Vagina (tissue), 2 donors: Measurements from ENCODE around the gene TMEM87B. TPM values are rescaled to one million over a fixed set of nuclear protein-coding genes. Genes with fewer than 3 reads are reported as not detected.

Experiments
- DNase-seq, 2 donors: peaks; one replicate each; pipeline ENCODE4 v3.0.0-alpha.2; 2017; ENCODE audit errors: extremely low spot score in 2 of 2
- H3K27ac ChIP-seq: fragments of 200-600 bp; sonication (generic); one replicate; pipeline ENCODE4 v1.5.1; 2019
- H3K27me3 ChIP-seq: fragments of 200-600 bp; sonication (generic); one replicate; pipeline ENCODE4 v1.5.1; 2019
- H3K36me3 ChIP-seq, 2 donors: fragments of 200-600 bp; sonication (generic); one replicate each; pipeline ENCODE4 v1.5.1; 2017 to 2019
- H3K4me1 ChIP-seq: fragments of 200-600 bp; sonication (generic); one replicate; pipeline ENCODE4 v1.5.1; 2019
- H3K4me3 ChIP-seq, 2 donors: fragments of 200-600 bp; sonication (generic); 1 replicate in 1 of 2; 2 replicates in 1 of 2; pipeline ENCODE4 v1.5.1; 2016 to 2019
- H3K9me3 ChIP-seq: fragments of 200-600 bp; sonication (generic); one replicate; pipeline ENCODE4 v1.5.1; 2019
- POLR2A ChIP-seq, 2 donors: fragments of 450-650 bp; IDR thresholded peaks; one replicate each; pipeline ENCODE4 v1.6.1; 2017; ENCODE audit warnings: antibody characterized with exemption in 2 of 2, mild to moderate bottlenecking in 2 of 2, moderate library complexity in 2 of 2
- POLR2AphosphoS5 ChIP-seq, 2 donors: sonication (generic); formaldehyde crosslinking; IDR thresholded peaks; one replicate each; pipeline ENCODE4 v1.9.0; 2017; ENCODE audit warnings: antibody characterized with exemption in 2 of 2, mild to moderate bottlenecking in 2 of 2, low read depth in 1 of 2; ENCODE audit not compliant: insufficient read depth in 1 of 2
- intact Hi-C: fragments of 100-400 bp; cut with DNase I; formaldehyde crosslinking; loops from one replicate; pipeline ENCODE4 v1.15.1; 2023
- total RNA-seq: library from RNA; depleted of rRNA; stranded (reverse); fragments of >200 nt; gene quantifications from one replicate; pipeline ENCODE4 v1.2.3, GENCODE V29; 2016
- TF ChIP-seq, protein P1 (sequence below), 3 experiments: fragments of 450-650 bp in 2 of 3; fragments of 200-600 bp in 1 of 3; sonication (generic) in 1 of 3; IDR thresholded peaks; one replicate each; pipeline ENCODE4 v1.5.1; 2017 to 2019; ENCODE audit warnings: antibody characterized with exemption in 3 of 3, mild to moderate bottlenecking in 2 of 3, moderate library complexity in 2 of 3

TMEM87B gene
- total RNA-seq, 1 donor from 2014 or later: 18.9 TPM

DNA sequence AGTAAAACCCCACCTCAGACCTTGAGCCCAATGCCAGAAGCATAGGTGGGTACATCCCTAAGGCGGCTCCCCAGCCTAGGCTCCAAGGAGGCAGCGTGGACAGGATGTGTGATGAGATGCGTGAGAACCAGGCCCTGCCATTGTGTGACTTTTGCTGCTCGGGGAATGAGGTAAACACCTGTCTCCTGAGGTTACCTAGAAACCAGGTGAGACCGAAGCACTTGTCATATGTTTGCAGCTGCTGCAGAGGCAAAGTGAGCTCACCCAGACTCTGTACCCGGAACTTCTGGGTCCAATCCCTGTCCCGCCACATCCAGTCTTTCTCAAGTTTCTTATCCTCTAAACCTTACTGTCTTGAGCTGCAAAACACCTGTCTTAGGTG is 86.5 kb downstream of the TMEM87B start:
- DNase-seq: no peak
- no peaks in the 10 kb centered on the region for H3K36me3 ChIP-seq
- intact Hi-C loops: no loop called here

DNA sequence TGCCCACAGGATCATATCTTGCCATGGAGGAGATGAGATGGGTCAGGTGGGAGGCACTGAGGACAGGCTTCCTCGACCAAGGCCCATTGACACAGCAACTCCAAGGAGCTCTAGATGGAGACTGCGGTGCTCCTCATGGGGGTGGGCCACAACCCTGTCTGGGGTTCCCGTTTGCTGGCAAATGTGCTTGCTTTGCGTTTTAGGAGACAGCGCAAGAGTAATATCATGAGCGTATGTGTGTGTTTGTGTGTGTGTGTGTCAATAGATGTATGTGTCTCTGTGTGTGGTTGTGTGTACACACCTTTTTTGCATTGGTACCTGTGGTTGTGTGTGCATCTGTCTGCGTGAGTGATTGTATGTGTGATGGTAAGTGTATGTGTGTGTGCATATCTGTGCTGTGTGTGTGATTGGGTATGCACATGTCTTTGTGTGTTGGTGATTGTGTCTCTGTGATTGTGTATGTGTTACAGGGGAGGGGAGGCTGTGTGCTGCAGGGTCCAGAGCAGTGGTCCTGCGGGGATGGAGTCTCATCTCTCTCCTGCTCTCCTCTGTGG is 87.5 kb downstream of the TMEM87B start:
- TF ChIP-seq POLR2AphosphoS5 (IDR thresholded peaks at IDR 0.05; ENCODE audit: insufficient read depth in 1 of 2, low read depth in 1 of 2) (no peak), POLR2A (IDR thresholded peaks at IDR 0.05) (no peak)
- TF ChIP-seq, protein P1, sequence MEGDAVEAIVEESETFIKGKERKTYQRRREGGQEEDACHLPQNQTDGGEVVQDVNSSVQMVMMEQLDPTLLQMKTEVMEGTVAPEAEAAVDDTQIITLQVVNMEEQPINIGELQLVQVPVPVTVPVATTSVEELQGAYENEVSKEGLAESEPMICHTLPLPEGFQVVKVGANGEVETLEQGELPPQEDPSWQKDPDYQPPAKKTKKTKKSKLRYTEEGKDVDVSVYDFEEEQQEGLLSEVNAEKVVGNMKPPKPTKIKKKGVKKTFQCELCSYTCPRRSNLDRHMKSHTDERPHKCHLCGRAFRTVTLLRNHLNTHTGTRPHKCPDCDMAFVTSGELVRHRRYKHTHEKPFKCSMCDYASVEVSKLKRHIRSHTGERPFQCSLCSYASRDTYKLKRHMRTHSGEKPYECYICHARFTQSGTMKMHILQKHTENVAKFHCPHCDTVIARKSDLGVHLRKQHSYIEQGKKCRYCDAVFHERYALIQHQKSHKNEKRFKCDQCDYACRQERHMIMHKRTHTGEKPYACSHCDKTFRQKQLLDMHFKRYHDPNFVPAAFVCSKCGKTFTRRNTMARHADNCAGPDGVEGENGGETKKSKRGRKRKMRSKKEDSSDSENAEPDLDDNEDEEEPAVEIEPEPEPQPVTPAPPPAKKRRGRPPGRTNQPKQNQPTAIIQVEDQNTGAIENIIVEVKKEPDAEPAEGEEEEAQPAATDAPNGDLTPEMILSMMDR (IDR thresholded peaks at IDR 0.05): no peak
- H3K4me1 ChIP-seq: no peaks in the 10 kb centered on the region
- no peak overlapping the region for H3K27ac ChIP-seq
- no peaks in the 10 kb centered on the region for H3K27me3 ChIP-seq
- no peaks in the 10 kb centered on the region for H3K9me3 ChIP-seq
- H3K4me3 ChIP-seq: no peak overlapping the region
- intact Hi-C loops: no loop called here
- H3K36me3 ChIP-seq: no peaks in the 10 kb centered on the region
- DNase-seq: no peak

More for the DNA sequence above, 86.5 kb downstream of the TMEM87B start:
- no peaks in the 10 kb centered on the region for H3K4me1 ChIP-seq
- H3K4me3 ChIP-seq: no peak overlapping the region
- H3K27me3 ChIP-seq: no peaks in the 10 kb centered on the region
- TF ChIP-seq POLR2AphosphoS5 (IDR thresholded peaks at IDR 0.05; ENCODE audit: insufficient read depth in 1 of 2, low read depth in 1 of 2) (no peak), POLR2A (IDR thresholded peaks at IDR 0.05) (no peak)
- TF ChIP-seq, protein P1 (IDR thresholded peaks at IDR 0.05): no peak
- H3K27ac ChIP-seq: no peak overlapping the region
- H3K9me3 ChIP-seq: no peaks in the 10 kb centered on the region

DNA sequence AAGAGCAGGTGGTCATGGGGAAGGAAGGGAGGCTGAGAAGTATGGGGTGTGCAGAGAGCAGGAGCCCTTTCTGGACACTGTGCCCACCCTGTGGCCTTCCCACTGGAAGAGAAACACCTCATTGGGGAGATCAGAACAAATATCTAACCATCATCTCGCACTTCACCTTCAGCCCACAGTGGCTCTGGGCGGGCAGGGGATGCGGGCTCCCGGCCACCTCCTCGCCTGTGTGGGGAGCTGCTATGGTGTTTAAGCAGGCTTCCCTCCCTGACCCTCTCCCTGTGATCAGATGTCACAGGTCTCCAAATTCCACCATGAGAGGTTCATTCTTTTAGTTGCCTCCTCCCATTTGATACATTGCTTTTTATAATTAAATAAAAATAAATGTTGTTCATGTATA is 88.1 kb downstream of the TMEM87B start:
- Histone ChIP-seq H3K27me3 (no peaks in the 10 kb centered on the region), H3K36me3 (no peaks in the 10 kb centered on the region), H3K9me3 (no peaks in the 10 kb centered on the region), H3K4me1 (no peaks in the 10 kb centered on the region), H3K27ac (no peak overlapping the region), H3K4me3 (no peak overlapping the region)
- intact Hi-C loops: no loop called here
- DNase-seq: no peak
- TF ChIP-seq, protein P1 (IDR thresholded peaks at IDR 0.05): no peak
- TF ChIP-seq POLR2A (IDR thresholded peaks at IDR 0.05) (no peak), POLR2AphosphoS5 (IDR thresholded peaks at IDR 0.05; ENCODE audit: insufficient read depth in 1 of 2, low read depth in 1 of 2) (no peak)

DNA sequence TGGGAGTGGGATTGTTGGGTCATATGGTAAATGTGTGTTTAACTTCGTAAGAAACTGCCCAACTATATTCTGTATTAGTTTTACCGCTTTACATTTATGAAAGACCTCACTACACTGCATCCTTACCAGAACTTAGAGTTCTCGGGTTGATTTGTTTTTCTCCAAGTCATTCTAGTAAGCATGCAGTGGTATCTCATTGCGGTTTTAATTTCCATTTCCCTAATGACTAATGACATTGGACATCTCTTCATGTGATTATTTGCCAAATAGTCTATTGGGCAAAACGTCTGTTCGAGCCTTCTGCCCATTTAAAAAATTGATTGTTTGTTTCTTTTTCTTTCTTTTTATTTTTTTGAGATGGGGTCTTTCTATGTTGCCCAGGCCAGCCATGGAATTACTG is 89.9 kb downstream of the TMEM87B start:
- TF ChIP-seq POLR2AphosphoS5 (IDR thresholded peaks at IDR 0.05; ENCODE audit: insufficient read depth in 1 of 2, low read depth in 1 of 2) (no peak), POLR2A (IDR thresholded peaks at IDR 0.05) (no peak)
- H3K4me3 ChIP-seq: no peak overlapping the region
- no peak for DNase-seq
- H3K27me3 ChIP-seq: no peaks in the 10 kb centered on the region
- H3K27ac ChIP-seq: no peak overlapping the region
- H3K9me3 ChIP-seq: no peaks in the 10 kb centered on the region
- no peaks in the 10 kb centered on the region for H3K36me3 ChIP-seq
- intact Hi-C loops: no loop called here
- H3K4me1 ChIP-seq: no peaks in the 10 kb centered on the region

DNA sequence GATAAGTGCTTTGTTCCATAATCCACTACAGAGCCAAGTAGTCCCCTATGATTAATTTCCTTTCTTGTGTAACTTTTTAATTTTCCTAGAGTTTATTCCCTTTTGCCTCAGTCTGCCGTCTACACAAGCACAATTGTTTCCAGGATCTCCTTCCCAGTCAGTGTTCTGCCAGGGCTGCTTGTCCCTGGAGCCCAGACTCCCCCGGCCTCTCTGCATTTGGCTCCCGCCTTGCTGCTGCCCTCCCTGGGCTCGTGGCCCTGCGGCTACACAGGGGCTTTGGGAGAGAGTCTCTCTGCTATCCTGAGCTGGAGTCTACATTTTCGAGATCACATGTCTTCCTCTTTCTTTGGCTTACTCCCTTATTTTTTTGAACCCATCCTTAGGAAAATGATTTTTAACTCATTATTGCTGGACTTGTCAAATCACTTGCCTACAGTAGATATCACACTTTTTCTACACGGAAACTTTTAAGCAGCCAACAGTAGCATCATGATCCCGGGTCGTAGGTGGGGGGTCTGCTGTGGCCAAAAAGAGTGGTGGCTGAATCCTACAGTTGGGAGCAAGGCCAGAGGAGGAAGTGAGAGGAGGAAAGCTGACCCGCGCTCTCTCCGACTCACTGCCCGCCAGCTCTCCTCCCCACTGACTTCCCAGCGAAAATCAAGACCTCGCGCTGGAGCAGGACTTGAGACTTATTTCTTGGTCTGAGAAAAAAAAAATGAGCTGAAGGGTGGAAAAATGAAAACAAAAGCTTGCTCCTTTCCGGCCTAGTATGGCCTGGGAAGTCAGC is 92.5 kb downstream of the TMEM87B start:
- TF ChIP-seq, protein P1 (IDR thresholded peaks at IDR 0.05): no peak
- no peak for TF ChIP-seq POLR2AphosphoS5 (IDR thresholded peaks at IDR 0.05; ENCODE audit: insufficient read depth in 1 of 2, low read depth in 1 of 2)
- no peak for TF ChIP-seq POLR2A (IDR thresholded peaks at IDR 0.05)
- H3K27ac ChIP-seq: no peak overlapping the region
- no peaks in the 10 kb centered on the region for H3K9me3 ChIP-seq
- no peak for DNase-seq
- intact Hi-C loops: no loop called here
- no peaks in the 10 kb centered on the region for H3K27me3 ChIP-seq
- no peaks in the 10 kb centered on the region for H3K4me1 ChIP-seq
- no peaks in the 10 kb centered on the region for H3K36me3 ChIP-seq
- H3K4me3 ChIP-seq: no peak overlapping the region
